OCI-LY3 (cell line): ENCODE measurements around the gene GPR137C.

Source experiments
- H2AFZ ChIP-seq: fragments of 200-600, 300-600 bp; shearing (Covaris generic); 2 replicates; pipeline ENCODE4 v1.6.0; 2014; ENCODE audit warnings: antibody characterized with exemption, low read depth, low read length
- H3K27ac ChIP-seq: fragments of 200-600, 300-600 bp; sonication (generic); 2 replicates; pipeline ENCODE4 v1.5.1; 2014; ENCODE audit warnings: mild to moderate bottlenecking, low read length, moderate library complexity, mixed read lengths
- H3K27me3 ChIP-seq: fragments of 200-600, 300-600 bp; sonication (generic); 2 replicates; pipeline ENCODE4 v1.6.1; 2014; ENCODE audit warnings: low read depth, low read length, mixed read lengths
- H3K36me3 ChIP-seq: fragments of 200-600, 300-600 bp; sonication (generic); replicated peaks from 2 replicates; pipeline ENCODE3; 2014; ENCODE audit warnings: low read depth, low read length, mixed read lengths
- H3K4me1 ChIP-seq: fragments of 300-600, 200-600 bp; sonication (generic); 2 replicates; pipeline ENCODE4 v1.6.1; 2014; ENCODE audit warnings: low read length, mixed read lengths
- H3K4me2 ChIP-seq: fragments of 200-600, 300-600 bp; sonication (generic); 2 replicates; pipeline ENCODE4 v1.6.1; 2014; ENCODE audit warnings: low read length, mixed read lengths
- H3K4me3 ChIP-seq: fragments of 300-600, 200-600 bp; sonication (generic); 2 replicates; pipeline ENCODE4 v1.5.1; 2014; ENCODE audit warnings: antibody characterized with exemption, mild to moderate bottlenecking, low read length, moderate library complexity
- H3K79me2 ChIP-seq: fragments of 300-600, 200-600 bp; shearing (Covaris generic); 2 replicates; pipeline ENCODE4 v1.6.1; 2014; ENCODE audit warnings: mild to moderate bottlenecking, low read length, mixed read lengths
- H3K9ac ChIP-seq: fragments of 300-600, 200-600 bp; shearing (Covaris generic); 2 replicates; pipeline ENCODE4 v1.6.0; 2014; ENCODE audit warnings: mild to moderate bottlenecking, low read length, moderate library complexity
- H3K9me3 ChIP-seq: fragments of 200-600, 300-600 bp; shearing (Covaris generic); 2 replicates; pipeline ENCODE4 v1.6.1; 2014; ENCODE audit warnings: low read length, mixed read lengths; ENCODE audit not compliant: insufficient read depth
- H4K20me1 ChIP-seq: fragments of 200-600, 300-600 bp; sonication (generic); 2 replicates; pipeline ENCODE4 v1.6.1; 2016; ENCODE audit warnings: low read length, mixed read lengths; ENCODE audit not compliant: insufficient read depth
- CTCF ChIP-seq: fragments of 200-600, 300-600 bp; sonication (generic); IDR thresholded peaks from 2 replicates; pipeline ENCODE4 v1.5.1; 2014; ENCODE audit warnings: antibody characterized with exemption, low read length, low read depth
- EZH2phosphoT487 ChIP-seq: fragments of 200-600 bp; shearing (Covaris generic); IDR thresholded peaks from 2 replicates; pipeline ENCODE4 v1.6.1; 2018; ENCODE audit warnings: antibody characterized with exemption, mixed run types, low read depth

GPR137C gene

GRCh38 chr14:52602131-52602530 lies 49.5 kb downstream of the GPR137C start:
- TF ChIP-seq CTCF (no peak), EZH2phosphoT487 (no peak)
- H3K4me2 ChIP-seq = no peak overlapping the region
- no peak overlapping the region for H2AFZ ChIP-seq

GRCh38 chr14:52607061-52607460 lies 54.4 kb downstream of the GPR137C start:
- no peak overlapping the region for H3K4me3 ChIP-seq
- no peaks in the 10 kb centered on the region for H3K9me3 ChIP-seq
- no peaks in the 10 kb centered on the region for H3K27me3 ChIP-seq
- no peaks in the 10 kb centered on the region for H3K36me3 ChIP-seq
- H3K4me1 ChIP-seq = no peaks in the 10 kb centered on the region
- no peaks in the 10 kb centered on the region for H4K20me1 ChIP-seq
- no peaks in the 10 kb centered on the region for H3K79me2 ChIP-seq
- TF ChIP-seq CTCF (no peak), EZH2phosphoT487 (no peak)
- H3K9ac ChIP-seq = no peak overlapping the region
- no peak overlapping the region for H3K4me2 ChIP-seq
- H2AFZ ChIP-seq = no peak overlapping the region
- no peak overlapping the region for H3K27ac ChIP-seq

More at GRCh38 chr14:52602131-52602530, 49.5 kb downstream of the GPR137C start:
- Histone ChIP-seq H3K9me3 (no peaks in the 10 kb centered on the region), H3K36me3 (no peaks in the 10 kb centered on the region), H3K4me1 (no peaks in the 10 kb centered on the region), H3K9ac (no peak overlapping the region), H4K20me1 (no peaks in the 10 kb centered on the region), H3K4me3 (no peak overlapping the region), H3K27me3 (no peaks in the 10 kb centered on the region), H3K79me2 (no peaks in the 10 kb centered on the region), H3K27ac (no peak overlapping the region)

GRCh38 chr14:52609445-52610044 lies 56.9 kb downstream of the GPR137C start:
- Histone ChIP-seq H3K27ac (no peak overlapping the region), H3K9ac (no peak overlapping the region), H3K36me3 (no peaks in the 10 kb centered on the region), H3K4me3 (no peak overlapping the region), H3K4me1 (no peaks in the 10 kb centered on the region), H3K79me2 (no peaks in the 10 kb centered on the region), H3K4me2 (no peak overlapping the region), H4K20me1 (no peaks in the 10 kb centered on the region), H3K27me3 (no peaks in the 10 kb centered on the region), H2AFZ (no peak overlapping the region), H3K9me3 (no peaks in the 10 kb centered on the region)
- TF ChIP-seq CTCF = no peak
- TF ChIP-seq EZH2phosphoT487 = no peak

GRCh38 chr14:52610187-52610586 lies 57.6 kb downstream of the GPR137C start:
- H3K36me3 ChIP-seq = no peaks in the 10 kb centered on the region
- H3K4me3 ChIP-seq = no peak overlapping the region
- no peak overlapping the region for H2AFZ ChIP-seq
- no peaks in the 10 kb centered on the region for H3K27me3 ChIP-seq
- no peaks in the 10 kb centered on the region for H3K9me3 ChIP-seq
- no peak overlapping the region for H3K27ac ChIP-seq
- TF ChIP-seq CTCF (no peak), EZH2phosphoT487 (no peak)
- no peaks in the 10 kb centered on the region for H3K79me2 ChIP-seq
- H3K4me2 ChIP-seq = no peak overlapping the region
- H3K9ac ChIP-seq = no peak overlapping the region
- H4K20me1 ChIP-seq = no peaks in the 10 kb centered on the region
- no peaks in the 10 kb centered on the region for H3K4me1 ChIP-seq
